ENCODE results near the gene KRTAP6-3. TPM values are rescaled to one million over a fixed set of nuclear protein-coding genes. Genes with fewer than 3 reads are reported as not detected.

Gene KRTAP6-3
- total and polyA plus RNA-seq, 2 of the 8 experiments (the other 6 are each of a cell fraction or from before 2014, with no cell fraction given) = not detected

DNA sequence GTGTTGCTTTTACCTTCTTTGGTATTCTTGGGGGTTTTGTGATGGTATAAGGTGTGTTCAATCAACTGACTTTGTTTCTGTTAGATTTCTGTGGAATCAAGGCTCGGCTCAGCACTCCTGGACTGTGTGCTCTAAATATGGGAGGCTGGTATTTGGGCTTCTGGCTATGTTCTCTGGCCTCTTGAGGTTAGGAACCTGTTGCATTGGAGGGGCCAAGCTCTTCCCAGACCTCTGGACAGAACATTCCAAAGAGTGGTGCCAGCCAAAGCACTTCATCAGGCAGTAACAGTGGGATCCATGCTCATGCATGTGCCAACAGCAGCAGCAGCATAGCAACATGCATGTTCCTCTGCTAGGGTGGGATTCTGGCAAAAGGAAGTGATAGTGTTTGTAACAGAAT lies 39.5 kb upstream of the KRTAP6-3 start:
- 100% methylated on average over 1 of the region's 1 CpG; no CpG with 5 or more reads in 1 of the 2 experiments for WGBS, 2 experiments (ENCODE audit: extremely low coverage in 1 of 2, insufficient coverage in 1 of 2, insufficient read length in 1 of 2, insufficient replicate concordance in 2 of 2, low coverage in 1 of 2, low lambda C conversion rate in 2 of 2, missing lambda C conversion rate in 1 of 2)
- no peak for FAIRE-seq
- no peak overlapping the region for H2AFZ ChIP-seq (ENCODE audit: low read length)
- no peak overlapping the region for H2BK20ac ChIP-seq (ENCODE audit: low read length)
- CTCF ChIA-PET (ENCODE audit: partially characterized antibody) = no interaction called here
- no peak overlapping the region for H3K18ac ChIP-seq (ENCODE audit: extremely low read depth, low read length)
- DNase-seq (ENCODE audit: low read depth in 1 of 2, low spot score in 2 of 2) = no peak
- no peaks in the 10 kb centered on the region for H3K79me1 ChIP-seq (ENCODE audit: low read depth, low read length)
- H2BK12ac ChIP-seq (ENCODE audit: low read depth, low read length) = no peak overlapping the region
- no peak overlapping the region for H4K8ac ChIP-seq (ENCODE audit: extremely low read depth, insufficient read depth, low read length)
- POLR2A ChIA-PET (ENCODE audit: partially characterized antibody) = no interaction called here
- H4K91ac ChIP-seq (replicated peaks; ENCODE audit: insufficient read length, low read length) = no peak overlapping the region
- H3K79me2 ChIP-seq (ENCODE audit: control insufficient read depth in 1 of 2, insufficient read depth in 2 of 2, low read length in 2 of 2) = no peaks in the 10 kb centered on the region
- H3K4me3 ChIP-seq (ENCODE audit: extremely low read depth in 1 of 4, insufficient read depth in 2 of 4, low read depth in 3 of 4, low read length in 4 of 4) = no peak overlapping the region
- no peak overlapping the region for H3K56ac ChIP-seq (replicated peaks; ENCODE audit: insufficient read length, low read depth, low read length)
- no peak overlapping the region for H3K9ac ChIP-seq (replicated peaks in 1 of 4; ENCODE audit: extremely low read depth in 1 of 4, low read depth in 3 of 4, low read length in 3 of 4)
- no peak overlapping the region for H2BK15ac ChIP-seq (ENCODE audit: low read length)
- no peak overlapping the region for H3K4me2 ChIP-seq (ENCODE audit: insufficient read depth in 1 of 2, low read depth in 2 of 2, low read length in 2 of 2)
- H3K23me2 ChIP-seq (ENCODE audit: low read depth, low read length) = no peaks in the 10 kb centered on the region
- no peak overlapping the region for H2BK120ac ChIP-seq (replicated peaks; ENCODE audit: low read depth, low read length)
- no peaks in the 10 kb centered on the region for H4K20me1 ChIP-seq (replicated peaks in 1 of 2; ENCODE audit: control insufficient read depth in 1 of 2, insufficient read depth in 2 of 2, low read length in 2 of 2)
- no peaks in the 10 kb centered on the region for H3K27me3 ChIP-seq (replicated peaks in 1 of 4; ENCODE audit: control insufficient read depth in 3 of 4, extremely low read depth in 1 of 4, insufficient read depth in 3 of 4, low read length in 3 of 4)
- no peak overlapping the region for H3K14ac ChIP-seq (ENCODE audit: insufficient read length)
- H3K27ac ChIP-seq (ENCODE audit: low read depth, low read length) = no peak overlapping the region
- H2AK5ac ChIP-seq (ENCODE audit: low read depth, low read length) = no peak overlapping the region
- no peaks in the 10 kb centered on the region for H3K4me1 ChIP-seq (replicated peaks in 1 of 4; ENCODE audit: control insufficient read depth in 3 of 4, insufficient read depth in 4 of 4, low read length in 3 of 4)
- no peak overlapping the region for H3K4ac ChIP-seq (replicated peaks; ENCODE audit: insufficient read length, low read depth, low read length)
- H2BK5ac ChIP-seq (ENCODE audit: low read depth, low read length) = no peak overlapping the region
- H4K5ac ChIP-seq (ENCODE audit: insufficient read length, low read depth, low read length) = no peak overlapping the region
- H3K23ac ChIP-seq (ENCODE audit: insufficient read length) = no peak overlapping the region
- no peaks in the 10 kb centered on the region for H3K36me3 ChIP-seq (ENCODE audit: control insufficient read depth in 2 of 4, insufficient read depth in 4 of 4, low read length in 3 of 4)
- no peaks in the 10 kb centered on the region for H3K9me3 ChIP-seq (ENCODE audit: insufficient read depth in 2 of 2, low read depth in 1 of 2, low read length in 1 of 2)
- no peak for TF ChIP-seq ASH2L (IDR thresholded peaks at IDR 0.05; ENCODE audit: low read length)
- TF ChIP-seq EZH2 (IDR thresholded peaks at IDR 0.05; ENCODE audit: low read depth, low read length, severe bottlenecking) = no peak
- no peak for TF ChIP-seq RNF2 (IDR thresholded peaks at IDR 0.05; ENCODE audit: borderline replicate concordance, low read depth, low read length, missing control alignments, poor library complexity, severe bottlenecking)
- TF ChIP-seq ZNF274 (IDR thresholded peaks at IDR 0.05; ENCODE audit: borderline replicate concordance, extremely low read depth, low read length) = no peak
- TF ChIP-seq, protein P1, sequence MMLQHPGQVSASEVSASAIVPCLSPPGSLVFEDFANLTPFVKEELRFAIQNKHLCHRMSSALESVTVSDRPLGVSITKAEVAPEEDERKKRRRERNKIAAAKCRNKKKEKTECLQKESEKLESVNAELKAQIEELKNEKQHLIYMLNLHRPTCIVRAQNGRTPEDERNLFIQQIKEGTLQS (IDR thresholded peaks at IDR 0.05; ENCODE audit: insufficient read depth, low read depth, low read length) = no peak
- TF ChIP-seq SIRT6 (IDR thresholded peaks at IDR 0.05; ENCODE audit: low read length) = no peak
- no peak for TF ChIP-seq JUND (IDR thresholded peaks at IDR 0.05; ENCODE audit: low read length)
- no peak for TF ChIP-seq BACH1 (IDR thresholded peaks at IDR 0.05; ENCODE audit: low read length)
- TF ChIP-seq KDM1A (IDR thresholded peaks at IDR 0.05; ENCODE audit: borderline replicate concordance, low read length) = no peak
- TF ChIP-seq POLR2AphosphoS5 (IDR thresholded peaks at IDR 0.05; ENCODE audit: low read depth, low read length) = no peak
- no peak for TF ChIP-seq YY1 (IDR thresholded peaks at IDR 0.05; ENCODE audit: low read depth, low read length)
- no peak for TF ChIP-seq TEAD4 (IDR thresholded peaks at IDR 0.05; ENCODE audit: low read depth, low read length)
- no peak for TF ChIP-seq CEBPB (IDR thresholded peaks at IDR 0.05; ENCODE audit: low read depth, low read length)

Measured in H1 (cell line).